OCI-LY1 (cell line): ENCODE measurements around the gene C20orf173.

Experiments
- H2AFZ ChIP-seq: fragments of 200-600 bp; sonication (generic), shearing (Covaris generic); 2 replicates; pipeline ENCODE4 v1.6.0; 2014; ENCODE audit warnings: antibody characterized with exemption, mild to moderate bottlenecking, low read length
- H3F3A ChIP-seq: fragments of 200-600 bp; sonication (generic), shearing (Covaris generic); 2 replicates; pipeline ENCODE4 v1.6.0; 2014; ENCODE audit warnings: mild to moderate bottlenecking, antibody characterized with exemption, low read length, moderate library complexity; ENCODE audit not compliant: insufficient read depth
- H3K27ac ChIP-seq: fragments of 200-600 bp; sonication (generic); 2 replicates; pipeline ENCODE4 v1.5.1; 2014; ENCODE audit warnings: low read length, mixed run types, mild to moderate bottlenecking, low read depth; ENCODE audit not compliant: poor library complexity, severe bottlenecking
- H3K27me3 ChIP-seq: fragments of 200-600 bp; sonication (generic); 2 replicates; pipeline ENCODE4 v1.6.0; 2014; ENCODE audit warnings: antibody characterized with exemption, mild to moderate bottlenecking, low read length, moderate library complexity; ENCODE audit not compliant: insufficient read depth
- H3K36me3 ChIP-seq: fragments of 200-600 bp; sonication (generic); 2 replicates; pipeline ENCODE4 v1.6.1; 2014; ENCODE audit warnings: mild to moderate bottlenecking, antibody characterized with exemption, low read length, moderate library complexity, mixed read lengths; ENCODE audit not compliant: insufficient read depth
- H3K4me1 ChIP-seq: fragments of 200-600 bp; sonication (generic); 2 replicates; pipeline ENCODE4 v1.5.1; 2014; ENCODE audit warnings: mild to moderate bottlenecking, low read length, moderate library complexity; ENCODE audit not compliant: insufficient read depth, severe bottlenecking
- H3K4me2 ChIP-seq: fragments of 200-600 bp; sonication (generic), shearing (Covaris generic); 2 replicates; pipeline ENCODE4 v1.6.1; 2014; ENCODE audit warnings: low read length
- H3K4me3 ChIP-seq: fragments of 200-600 bp; sonication (generic); 2 replicates; pipeline ENCODE4 v1.5.1; 2014; ENCODE audit warnings: low read length, low read depth, mild to moderate bottlenecking, mixed read lengths; ENCODE audit not compliant: poor library complexity, severe bottlenecking
- H3K79me2 ChIP-seq: fragments of 200-600 bp; shearing (Covaris generic); 2 replicates; pipeline ENCODE4 v1.6.1; 2016; ENCODE audit warnings: mixed run types, low read length, mixed read lengths; ENCODE audit not compliant: insufficient read depth
- H3K9ac ChIP-seq: fragments of 200-600 bp; sonication (generic), shearing (Covaris generic); 2 replicates; pipeline ENCODE4 v1.6.1; 2014; ENCODE audit warnings: mild to moderate bottlenecking, low read length, mixed read lengths
- H3K9me2 ChIP-seq: fragments of 200-600 bp; sonication (generic), shearing (Covaris generic); 2 replicates; pipeline ENCODE4 v1.6.1; 2014; ENCODE audit warnings: low read depth, mild to moderate bottlenecking, low read length, mixed read lengths
- H3K9me3 ChIP-seq: fragments of 200-600 bp; shearing (Covaris generic); 2 replicates; pipeline ENCODE4 v1.6.1; 2014; ENCODE audit warnings: low read length, mixed read lengths
- H4K20me1 ChIP-seq: fragments of 200-600 bp; sonication (generic), shearing (Covaris generic); 2 replicates; pipeline ENCODE4 v1.6.0; 2016; ENCODE audit warnings: mild to moderate bottlenecking, low read length; ENCODE audit not compliant: insufficient read depth
- CTCF ChIP-seq: fragments of 200-600 bp; sonication (generic), shearing (Covaris generic); IDR thresholded peaks from 2 replicates; pipeline ENCODE4 v1.5.1; 2017; ENCODE audit warnings: mild to moderate bottlenecking, antibody characterized with exemption, low read length, moderate library complexity, mixed read lengths
- EZH2 ChIP-seq: fragments of 200-600 bp; sonication (generic), shearing (Covaris generic); IDR thresholded peaks from 2 replicates; pipeline ENCODE4 v1.8.0; 2017; ENCODE audit warnings: borderline replicate concordance, mixed run types, mild to moderate bottlenecking, antibody characterized with exemption, low read length, moderate library complexity, mixed read lengths

C20orf173 gene

DNA sequence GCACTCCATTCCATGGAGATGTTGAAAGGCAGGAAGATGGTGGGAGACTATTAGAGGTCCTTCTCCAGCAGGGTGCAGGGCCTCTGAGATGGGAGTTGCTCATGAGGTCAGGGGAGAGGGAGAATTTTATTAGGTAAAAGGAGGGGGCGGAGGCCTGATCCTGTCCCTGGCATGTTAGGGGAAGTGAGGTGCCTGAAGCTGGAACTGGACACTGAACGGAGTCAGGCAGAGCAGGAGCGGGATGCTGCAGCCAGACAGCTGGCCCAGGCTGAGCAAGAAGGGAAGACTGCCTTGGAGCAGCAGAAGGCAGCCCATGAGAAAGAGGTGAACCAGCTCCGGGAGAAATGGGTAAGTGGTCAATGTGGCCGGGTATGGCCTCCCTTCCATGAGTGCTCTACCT is 49.7 kb downstream of the C20orf173 start:
- TF ChIP-seq EZH2: no peak
- Histone ChIP-seq H3K9me2 (no peaks in the 10 kb centered on the region), H3K4me3 (no peak overlapping the region), H3K4me1 (peaks cover 12% of the 10 kb centered on the region), H4K20me1 (no peaks in the 10 kb centered on the region), H3F3A (peaks cover 3% of the 10 kb centered on the region; the same call in 1 of the 2 replicates), H3K9me3 (peaks cover 6% of the 10 kb centered on the region), H3K79me2 (no peaks in the 10 kb centered on the region), H3K27me3 (no peaks in the 10 kb centered on the region), H3K4me2 (no peak overlapping the region), H3K27ac (peak overlapping the region; percentile 23), H3K9ac (no peak overlapping the region), H2AFZ (no peak overlapping the region), H3K36me3 (peaks cover 79% of the 10 kb centered on the region)

- H3F3A ChIP-seq: peaks cover 3% of the 10 kb centered on the region; the same call in 1 of the 2 replicates
- no peak overlapping the region for H3K4me3 ChIP-seq
- H3K27ac ChIP-seq: peak overlapping the region; percentile 23
- H3K9me2 ChIP-seq: no peaks in the 10 kb centered on the region
- H3K4me1 ChIP-seq: peaks cover 12% of the 10 kb centered on the region
- H3K9ac ChIP-seq: no peak overlapping the region
- H3K79me2 ChIP-seq: no peaks in the 10 kb centered on the region
- H3K36me3 ChIP-seq: peaks cover 79% of the 10 kb centered on the region
- no peaks in the 10 kb centered on the region for H4K20me1 ChIP-seq
- no peak overlapping the region for H3K4me2 ChIP-seq
- TF ChIP-seq CTCF (peak; percentile 77), EZH2 (no peak)
- no peaks in the 10 kb centered on the region for H3K27me3 ChIP-seq
- H3K9me3 ChIP-seq: no peaks in the 10 kb centered on the region; the same call in 1 of the 2 replicates
- no peak overlapping the region for H2AFZ ChIP-seq
Measured at GRCh38 chr20:35478804-35479472, 50.5 kb downstream of the C20orf173 start.
